Adrenal gland (tissue), 12 donors: ENCODE measurements around the gene GPBAR1. TPM values are rescaled to one million over a fixed set of nuclear protein-coding genes. Genes with fewer than 3 reads are reported as not detected.

ENCODE experiments used
- DNase-seq, 7 donors: peaks; one replicate each; pipeline ENCODE4 v3.0.0-alpha.2; 2019 to 2020
- H3K27ac ChIP-seq, 5 donors: fragments of 200-600 bp; sonication (generic) in 4 of 5; 1 replicate in 3 of 5; 2 replicates in 2 of 5; pipeline versions ENCODE4 v1.5.1 to v1.8.0; 2016 to 2020; ENCODE audit warnings: mild to moderate bottlenecking in 1 of 5
- H3K27me3 ChIP-seq: fragments of 200-600 bp; 2 replicates; pipeline ENCODE4 v1.8.0; 2021
- H3K36me3 ChIP-seq, 2 donors: fragments of 200-600 bp; replicated peaks in 1 of 2; 1 replicate in 1 of 2; 2 replicates in 1 of 2; pipeline versions ENCODE4 v1.5.1 to v1.8.0; 2018 to 2022
- H3K4me1 ChIP-seq, 2 donors: fragments of 200-600 bp; replicated peaks in 1 of 2; 1 replicate in 1 of 2; 2 replicates in 1 of 2; pipeline versions ENCODE4 v1.5.1 to v1.8.0; 2018 to 2021
- H3K4me3 ChIP-seq, 4 donors: fragments of 200-600 bp; sonication (generic) in 3 of 4; one replicate each; pipeline ENCODE4 v1.5.1; 2016 to 2018
- H3K9me3 ChIP-seq, 3 donors: fragments of 200-600 bp; sonication (generic) in 1 of 3; replicated peaks in 1 of 3; 1 replicate in 2 of 3; 2 replicates in 1 of 3; pipeline versions ENCODE4 v1.5.1 to v1.8.0; 2016 to 2021
- POLR2A ChIP-seq, 2 donors: fragments of 450-650 bp; IDR thresholded peaks; one replicate each; pipeline ENCODE4 v1.6.1; 2017; ENCODE audit warnings: antibody characterized with exemption in 2 of 2, mild to moderate bottlenecking in 2 of 2, moderate library complexity in 1 of 2
- WGBS, 4 donors: extraction: QIAGEN DNeasy Blood & Tissue Kit in 2 of 4; methylation state at CpG; one replicate each; pipeline versions ENCODE4 v1.1.5 to v1.1.7; 2013 to 2017; 5-methylcytosine and 5-hydroxymethylcytosine counted together
- intact Hi-C, 2 donors: fragments of 100-400 bp; cut with DNase I; formaldehyde crosslinking; loops; one replicate each; pipeline versions ENCODE4 v1.14.1 to v1.15.0; 2022 to 2023
- polyA plus RNA-seq, 3 donors: library from polyadenylated mRNA; stranded (reverse); fragments of 200-250 nt in 2 of 3; fragments of 350-450 nt in 1 of 3; fragmentation: Illumina TruSeq in 1 of 3; extraction: RNeasy Lipid Tissue Mini Kit (QIAGEN cat#74804) in 1 of 3; gene quantifications; one replicate each; pipeline ENCODE4 v1.2.3, GENCODE V29; 2013 to 2014
- total RNA-seq, 9 donors: library from RNA; depleted of rRNA in 4 of 9; stranded (reverse); fragments of >200 nt in 4 of 9; fragments of 120-200 nt in 1 of 9; fragmentation: NEBNext Ultra II Directional in 1 of 9; extraction: Animal tissue kit (Norgen Biotek cat#: 25700) in 1 of 9; gene quantifications; one replicate each; pipeline versions ENCODE4 v1.1.0 to v1.2.4, GENCODE V29; 2013 to 2023
- TF ChIP-seq, protein P1 (sequence below), 6 experiments: fragments of 450-650 bp in 4 of 6; fragments of 200-600 bp in 2 of 6; sonication (generic) in 1 of 6; IDR thresholded peaks; 1 replicate in 5 of 6; 2 replicates in 1 of 6; pipeline versions ENCODE4 v1.5.1 to v1.8.0; 2016 to 2021; ENCODE audit warnings: antibody characterized with exemption in 6 of 6, mild to moderate bottlenecking in 2 of 6, moderate library complexity in 1 of 6
- donor health status: healthy with polysubstance abuse.
- donor health status: Bipolar disorder and iron deficiency.
- donor health status: DM: yes; HTN: yes; CAD: no.
- donor health status: DM: no; HTN: no; CAD: no.
- donor health status: DM: no; HTN: no; CAD: no.
- donor health status: DM: yes; HTN: yes; CAD: no.

Gene GPBAR1
- total and polyA plus RNA-seq, 12 donors, result 0.11 to 15.3 (median 2.9) TPM

DNA sequence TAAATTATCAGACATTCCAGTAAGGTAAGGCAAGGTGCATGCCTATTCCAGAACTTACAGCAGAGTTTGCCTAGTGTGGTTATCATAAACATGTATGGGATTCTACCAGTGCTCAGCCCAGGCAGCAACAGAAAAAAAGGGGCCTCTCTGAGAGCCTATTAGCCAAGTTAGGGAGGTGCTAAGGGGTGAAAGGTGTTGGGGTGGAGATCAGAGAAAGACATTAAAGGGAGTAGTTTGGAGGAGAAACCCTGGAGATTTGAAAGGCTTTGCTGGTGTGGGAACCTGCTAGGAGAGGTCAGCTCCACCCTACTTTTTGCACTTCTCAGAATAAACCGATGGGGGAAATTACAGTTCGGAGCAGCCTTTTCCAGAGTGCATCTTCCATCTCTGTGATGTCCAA lies 40.9 kb upstream of the GPBAR1 start:
- TF ChIP-seq POLR2A (IDR thresholded peaks at IDR 0.05), result no peak
- TF ChIP-seq, protein P1, sequence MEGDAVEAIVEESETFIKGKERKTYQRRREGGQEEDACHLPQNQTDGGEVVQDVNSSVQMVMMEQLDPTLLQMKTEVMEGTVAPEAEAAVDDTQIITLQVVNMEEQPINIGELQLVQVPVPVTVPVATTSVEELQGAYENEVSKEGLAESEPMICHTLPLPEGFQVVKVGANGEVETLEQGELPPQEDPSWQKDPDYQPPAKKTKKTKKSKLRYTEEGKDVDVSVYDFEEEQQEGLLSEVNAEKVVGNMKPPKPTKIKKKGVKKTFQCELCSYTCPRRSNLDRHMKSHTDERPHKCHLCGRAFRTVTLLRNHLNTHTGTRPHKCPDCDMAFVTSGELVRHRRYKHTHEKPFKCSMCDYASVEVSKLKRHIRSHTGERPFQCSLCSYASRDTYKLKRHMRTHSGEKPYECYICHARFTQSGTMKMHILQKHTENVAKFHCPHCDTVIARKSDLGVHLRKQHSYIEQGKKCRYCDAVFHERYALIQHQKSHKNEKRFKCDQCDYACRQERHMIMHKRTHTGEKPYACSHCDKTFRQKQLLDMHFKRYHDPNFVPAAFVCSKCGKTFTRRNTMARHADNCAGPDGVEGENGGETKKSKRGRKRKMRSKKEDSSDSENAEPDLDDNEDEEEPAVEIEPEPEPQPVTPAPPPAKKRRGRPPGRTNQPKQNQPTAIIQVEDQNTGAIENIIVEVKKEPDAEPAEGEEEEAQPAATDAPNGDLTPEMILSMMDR (IDR thresholded peaks at IDR 0.05), result no peak
- no peak for DNase-seq
- Histone ChIP-seq H3K27me3 (no peaks in the 10 kb centered on the region), H3K9me3 (no peaks in the 10 kb centered on the region), H3K4me3 (no peak overlapping the region), H3K36me3 (no peaks in the 10 kb centered on the region), H3K27ac (no peak overlapping the region), H3K4me1 (peaks cover 21 to 68% of the 10 kb centered on the region in 2 donors)
- intact Hi-C loops, result no loop called here
- 55 to 64% (median 62%) methylated on average over 2 of the region's 2 CpGs for WGBS, 4 donors

DNA sequence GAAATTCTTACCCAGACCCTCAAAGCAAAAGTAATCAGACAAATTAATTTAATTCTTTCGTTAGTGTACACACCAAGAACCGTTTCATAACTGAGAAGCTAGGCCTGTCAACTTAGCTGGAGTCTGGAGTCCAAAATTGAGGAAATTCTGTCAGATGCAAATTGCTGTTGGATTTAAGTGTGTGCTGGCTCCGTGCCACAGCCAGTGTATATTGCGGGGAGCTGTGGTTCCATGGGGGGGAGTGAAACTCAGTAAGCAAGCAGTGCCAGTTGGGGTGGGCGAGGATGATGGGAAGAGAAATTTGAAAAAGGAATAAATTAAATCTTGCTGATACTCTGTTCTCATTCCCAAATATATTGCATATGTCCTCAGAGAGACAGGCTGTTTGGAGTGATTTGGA lies 39.8 kb upstream of the GPBAR1 start:
- H3K4me1 ChIP-seq, result peaks cover 21 to 66% of the 10 kb centered on the region in 2 donors
- H3K27me3 ChIP-seq, result no peaks in the 10 kb centered on the region
- no peak for DNase-seq
- WGBS, 4 donors, result 66 to 75% (median 72%) methylated on average over 5 of the region's 5 CpGs
- H3K27ac ChIP-seq, result no peak overlapping the region
- no peaks in the 10 kb centered on the region for H3K9me3 ChIP-seq
- intact Hi-C loops, result no loop called here
- no peak for TF ChIP-seq POLR2A (IDR thresholded peaks at IDR 0.05)
- TF ChIP-seq, protein P1 (IDR thresholded peaks at IDR 0.05), result no peak
- no peak overlapping the region for H3K4me3 ChIP-seq
- H3K36me3 ChIP-seq, result peaks cover 0 to 5% of the 10 kb centered on the region in 2 donors

DNA sequence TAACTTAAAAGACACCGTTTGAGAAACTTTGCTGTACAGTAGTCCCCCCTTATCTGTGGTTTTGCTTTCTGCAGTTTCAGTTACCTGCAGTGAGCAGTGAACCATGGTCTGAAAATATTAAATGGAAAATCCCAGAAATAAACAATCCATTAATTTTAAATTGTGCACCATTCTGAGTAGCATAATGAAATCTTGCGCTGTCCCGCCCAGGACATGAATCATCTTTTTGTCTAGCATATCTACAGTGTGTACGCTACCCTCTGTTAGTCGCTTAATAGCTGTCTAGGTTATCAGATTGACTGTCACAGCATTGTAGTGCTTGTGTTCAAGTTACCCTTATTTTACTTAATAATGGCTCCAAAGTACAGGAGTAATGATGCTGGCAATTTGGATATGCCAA lies 37.8 kb upstream of the GPBAR1 start:
- H3K4me1 ChIP-seq, result peaks cover 16 to 63% of the 10 kb centered on the region in 2 donors
- TF ChIP-seq POLR2A (IDR thresholded peaks at IDR 0.05), result no peak
- TF ChIP-seq, protein P1 (IDR thresholded peaks at IDR 0.05), result no peak
- no peaks in the 10 kb centered on the region for H3K27me3 ChIP-seq
- peak in 1 of 7 donors; percentile 28 for DNase-seq
- 65 to 75% (median 70%) methylated on average over 5 of the region's 5 CpGs for WGBS, 4 donors
- no peaks in the 10 kb centered on the region for H3K9me3 ChIP-seq
- H3K36me3 ChIP-seq, result peaks cover 0 to 23% of the 10 kb centered on the region in 2 donors
- intact Hi-C loops, result no loop called here
- no peak overlapping the region for H3K4me3 ChIP-seq
- H3K27ac ChIP-seq, result no peak overlapping the region

DNA sequence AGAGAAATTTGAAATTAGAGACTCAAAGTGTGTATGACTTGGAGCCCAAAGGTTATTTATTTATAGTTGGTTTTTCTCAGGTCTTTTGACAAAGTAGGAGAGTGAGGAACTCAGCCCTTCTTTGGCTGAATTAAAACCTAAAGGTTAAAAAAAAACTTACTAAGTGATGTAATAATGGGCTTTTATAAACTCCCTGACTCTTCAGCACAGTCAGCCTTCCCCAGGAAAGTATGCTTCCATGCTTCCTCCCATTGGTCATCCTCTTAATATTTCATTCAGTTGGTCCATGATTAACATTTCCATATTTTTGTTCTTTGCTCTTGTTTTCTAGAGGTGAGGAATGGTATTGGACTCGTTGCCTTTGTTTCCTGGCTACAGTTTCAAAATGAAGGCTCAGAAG lies 36.6 kb upstream of the GPBAR1 start:
- Histone ChIP-seq H3K9me3 (no peaks in the 10 kb centered on the region), H3K4me3 (no peak overlapping the region), H3K4me1 (peaks cover 16 to 64% of the 10 kb centered on the region in 2 donors), H3K36me3 (peaks cover 0 to 33% of the 10 kb centered on the region in 2 donors), H3K27ac (no peak overlapping the region), H3K27me3 (no peaks in the 10 kb centered on the region)
- no peak for DNase-seq
- intact Hi-C loops, result no loop called here
- no peak for TF ChIP-seq POLR2A (IDR thresholded peaks at IDR 0.05)
- TF ChIP-seq, protein P1 (IDR thresholded peaks at IDR 0.05), result no peak
- 69 to 86% (median 79%) methylated on average over 1 of the region's 1 CpG for WGBS, 4 donors
